SU-DHL-6 (cell line): Measurements from ENCODE around the gene DCDC2C.

Experiments
- CTCF ChIP-seq: fragments of 200-600 bp; sonication (generic); IDR thresholded peaks from one replicate; pipeline ENCODE4 v1.5.1; 2017; ENCODE audit warnings: antibody characterized with exemption, mild to moderate bottlenecking, low read length, moderate library complexity; ENCODE audit not compliant: insufficient read depth, poor library complexity, severe bottlenecking
- EZH2phosphoT487 ChIP-seq: fragments of 200-600 bp; sonication (generic), shearing (Covaris generic); conservative IDR thresholded peaks from 2 replicates; pipeline ENCODE4 v1.6.1; 2018; ENCODE audit warnings: mild to moderate bottlenecking, antibody characterized with exemption, low read length, moderate library complexity, mixed read lengths

- TF ChIP-seq CTCF (no peak), EZH2phosphoT487 (no peak)
Measured at GRCh38 chr2:3681625-3682024, 21.8 kb upstream of the DCDC2C start.
